GM12874 (cell line): ENCODE measurements around the gene FAH.

Experiments
- TF ChIP-seq, protein P1 (sequence below): IDR thresholded peaks from 2 replicates; pipeline ENCODE4 v1.5.1; 2011; ENCODE audit warnings: low read depth, mild to moderate bottlenecking, control low read depth, low read length, moderate library complexity; ENCODE audit not compliant: insufficient read depth

The FAH gene

GRCh38 chr15:80208758-80209734 is 56.2 kb downstream of the FAH start:
- TF ChIP-seq, protein P1, sequence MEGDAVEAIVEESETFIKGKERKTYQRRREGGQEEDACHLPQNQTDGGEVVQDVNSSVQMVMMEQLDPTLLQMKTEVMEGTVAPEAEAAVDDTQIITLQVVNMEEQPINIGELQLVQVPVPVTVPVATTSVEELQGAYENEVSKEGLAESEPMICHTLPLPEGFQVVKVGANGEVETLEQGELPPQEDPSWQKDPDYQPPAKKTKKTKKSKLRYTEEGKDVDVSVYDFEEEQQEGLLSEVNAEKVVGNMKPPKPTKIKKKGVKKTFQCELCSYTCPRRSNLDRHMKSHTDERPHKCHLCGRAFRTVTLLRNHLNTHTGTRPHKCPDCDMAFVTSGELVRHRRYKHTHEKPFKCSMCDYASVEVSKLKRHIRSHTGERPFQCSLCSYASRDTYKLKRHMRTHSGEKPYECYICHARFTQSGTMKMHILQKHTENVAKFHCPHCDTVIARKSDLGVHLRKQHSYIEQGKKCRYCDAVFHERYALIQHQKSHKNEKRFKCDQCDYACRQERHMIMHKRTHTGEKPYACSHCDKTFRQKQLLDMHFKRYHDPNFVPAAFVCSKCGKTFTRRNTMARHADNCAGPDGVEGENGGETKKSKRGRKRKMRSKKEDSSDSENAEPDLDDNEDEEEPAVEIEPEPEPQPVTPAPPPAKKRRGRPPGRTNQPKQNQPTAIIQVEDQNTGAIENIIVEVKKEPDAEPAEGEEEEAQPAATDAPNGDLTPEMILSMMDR: no peak

DNA sequence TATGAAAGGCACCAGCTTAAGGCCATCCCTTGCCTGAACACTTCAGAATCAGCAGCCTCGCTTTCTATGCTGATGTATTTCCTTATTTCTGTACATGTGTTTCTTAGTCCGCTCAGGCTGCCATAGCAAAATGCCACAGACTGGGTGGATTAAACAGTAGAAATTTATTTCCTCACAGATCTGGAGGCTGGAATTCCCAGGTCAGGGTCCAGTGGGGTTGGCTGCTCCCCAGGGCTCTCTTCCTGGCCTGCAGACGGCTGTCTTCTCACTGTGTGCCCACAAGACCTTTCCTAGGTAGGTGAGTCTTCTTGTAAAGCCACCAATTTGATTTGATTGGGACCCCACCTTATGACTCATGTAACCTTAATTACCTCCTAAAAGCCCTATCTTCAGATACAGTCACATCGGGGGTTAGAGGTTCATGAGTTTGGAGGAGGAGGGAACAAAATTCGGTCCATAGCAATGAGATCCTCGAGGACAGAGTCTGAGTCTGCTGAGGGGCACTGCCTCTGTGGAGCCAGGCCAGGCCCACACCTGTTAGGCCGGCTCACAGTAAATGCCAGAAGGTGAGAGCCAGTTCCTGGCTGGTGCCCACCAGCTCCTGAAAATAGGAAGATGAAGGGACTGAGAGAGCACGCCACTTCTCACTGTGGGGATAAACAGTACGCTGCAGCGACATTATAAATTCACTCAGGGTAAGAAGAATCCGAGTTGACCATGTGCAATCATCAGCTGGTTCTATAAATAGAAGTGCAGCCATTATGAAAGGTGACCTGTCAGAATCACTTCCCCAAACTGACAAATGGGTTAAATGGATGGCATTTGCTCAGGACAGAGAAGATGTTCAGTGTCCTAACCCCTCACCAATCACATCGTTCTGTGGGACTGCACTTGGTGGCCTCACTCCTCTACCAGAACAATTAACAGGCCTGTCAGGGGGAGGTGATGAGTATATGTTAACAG is 58.1 kb downstream of the FAH start:
- TF ChIP-seq, protein P1: no peak

GRCh38 chr15:80211976-80212375 is 59.2 kb downstream of the FAH start:
- TF ChIP-seq, protein P1: no peak

- TF ChIP-seq, protein P1: no peak
Observed at GRCh38 chr15:80214910-80215309, 62.1 kb downstream of the FAH start.

GRCh38 chr15:80216141-80216540 is 63.3 kb downstream of the FAH start:
- TF ChIP-seq, protein P1: no peak

DNA sequence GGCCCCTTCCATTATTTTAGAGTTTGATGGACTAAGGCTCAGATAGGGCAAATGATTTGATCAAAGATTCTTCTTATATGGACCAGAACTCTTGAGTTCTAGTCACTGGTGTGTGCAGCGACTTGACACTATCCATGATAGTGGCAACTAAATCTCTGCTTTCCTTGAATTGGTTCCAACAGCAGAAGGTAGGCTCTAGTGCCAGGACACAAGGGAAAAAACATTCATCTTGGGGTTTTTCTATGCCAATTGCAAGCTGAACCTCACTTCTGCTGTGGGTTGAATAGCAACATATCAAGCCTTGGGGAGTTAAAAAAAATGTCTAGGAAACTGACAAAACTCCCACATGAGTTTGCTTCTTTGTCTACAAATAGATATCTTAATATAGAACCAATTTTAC is 64.1 kb downstream of the FAH start:
- TF ChIP-seq, protein P1: no peak

DNA sequence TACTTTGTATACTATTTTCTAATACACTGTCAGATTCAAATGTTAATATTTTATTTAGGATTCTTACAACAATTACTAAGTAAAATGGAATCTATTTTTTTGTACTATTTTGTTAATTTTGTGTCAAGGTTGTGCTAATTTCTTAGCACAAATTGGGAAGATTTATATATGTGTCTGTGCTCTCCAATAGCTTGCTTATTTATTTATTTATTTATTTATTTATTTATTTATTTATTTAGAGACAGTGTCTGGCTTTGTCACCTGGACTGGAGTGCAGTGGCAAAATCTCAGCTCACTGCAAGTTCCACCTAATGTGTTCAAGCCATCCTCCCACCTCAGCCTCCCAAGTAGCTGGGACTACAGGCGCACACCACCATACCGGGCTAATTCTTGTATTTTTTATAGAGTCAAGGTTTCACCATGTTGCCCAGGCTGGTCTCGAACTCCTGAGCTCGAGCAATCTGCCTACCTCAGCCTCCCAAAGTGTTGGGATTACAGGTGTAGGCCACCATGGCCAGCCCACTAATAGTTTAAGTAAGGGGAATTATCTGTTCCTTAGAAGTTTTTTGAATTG is 64.6 kb downstream of the FAH start:
- TF ChIP-seq, protein P1: no peak
